HUES48 (cell line): ENCODE measurements around the gene GRM5.
"Not testable (repeated sequence)": the region's sequence is repeated elsewhere in the genome, so short reads cannot be mapped to it uniquely, and the experiment has no call there.

Source experiments
- H3K27ac ChIP-seq: one replicate; pipeline ENCODE4 v1.7.0; 2013; ENCODE audit warnings: low read depth, low read length, inconsistent platforms
- H3K27me3 ChIP-seq: 2 replicates; pipeline ENCODE4 v1.6.1; 2013; ENCODE audit warnings: mild to moderate bottlenecking, low read length; ENCODE audit not compliant: control insufficient read depth, insufficient read depth
- H3K36me3 ChIP-seq: 2 replicates; pipeline ENCODE4 v1.6.1; 2013; ENCODE audit warnings: low read length; ENCODE audit not compliant: control insufficient read depth, insufficient read depth
- H3K4me1 ChIP-seq: 2 replicates; pipeline ENCODE4 v1.6.1; 2013; ENCODE audit warnings: mild to moderate bottlenecking, low read length; ENCODE audit not compliant: control insufficient read depth, insufficient read depth
- H3K4me3 ChIP-seq: 2 replicates; pipeline ENCODE4 v1.5.1; 2013; ENCODE audit warnings: mild to moderate bottlenecking, low read depth, low read length
- H3K9ac ChIP-seq: 2 replicates; pipeline ENCODE4 v1.6.1; 2013; ENCODE audit warnings: mild to moderate bottlenecking, low read depth, low read length, moderate library complexity
- H3K9me3 ChIP-seq: 2 replicates; pipeline ENCODE4 v1.6.1; 2013; ENCODE audit warnings: low read length; ENCODE audit not compliant: control insufficient read depth, insufficient read depth

The GRM5 gene

GRCh38 chr11:88975441-88975840 is 90.3 kb downstream of the GRM5 start:
- not testable (repeated sequence) for H3K4me3 ChIP-seq, H3K9me3 ChIP-seq

DNA sequence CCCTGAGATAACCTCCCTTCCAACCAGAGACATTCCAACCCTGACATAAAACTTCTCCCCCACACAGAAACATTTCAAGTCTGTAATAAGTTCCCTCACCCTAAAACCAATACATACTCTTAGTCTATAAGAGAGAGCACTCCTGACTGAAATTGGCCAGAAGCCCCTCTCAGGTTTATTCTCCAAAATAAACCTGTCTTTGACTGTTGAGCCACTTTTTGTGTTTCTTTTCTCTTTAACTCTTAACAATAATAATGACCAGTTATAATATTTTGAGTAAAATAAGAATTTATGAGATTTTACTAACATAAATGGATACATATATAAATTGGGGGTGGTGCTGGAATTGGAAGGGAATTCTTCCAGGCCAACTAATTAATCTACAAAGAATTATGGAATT is 93.6 kb downstream of the GRM5 start:
- H3K4me1 ChIP-seq, result no peaks in the 10 kb centered on the region
- H3K9ac ChIP-seq, result no peak overlapping the region
- no peaks in the 10 kb centered on the region; the same call in 1 of the 2 replicates for H3K9me3 ChIP-seq
- H3K4me3 ChIP-seq, result no peak overlapping the region
- no peaks in the 10 kb centered on the region for H3K36me3 ChIP-seq
- H3K27ac ChIP-seq, result no peak overlapping the region
- H3K27me3 ChIP-seq, result no peaks in the 10 kb centered on the region

More at GRCh38 chr11:88975441-88975840, 90.3 kb downstream of the GRM5 start:
- H3K9ac ChIP-seq, H3K27me3 ChIP-seq, H3K36me3 ChIP-seq, H3K4me1 ChIP-seq, H3K27ac ChIP-seq: not testable (repeated sequence)

DNA sequence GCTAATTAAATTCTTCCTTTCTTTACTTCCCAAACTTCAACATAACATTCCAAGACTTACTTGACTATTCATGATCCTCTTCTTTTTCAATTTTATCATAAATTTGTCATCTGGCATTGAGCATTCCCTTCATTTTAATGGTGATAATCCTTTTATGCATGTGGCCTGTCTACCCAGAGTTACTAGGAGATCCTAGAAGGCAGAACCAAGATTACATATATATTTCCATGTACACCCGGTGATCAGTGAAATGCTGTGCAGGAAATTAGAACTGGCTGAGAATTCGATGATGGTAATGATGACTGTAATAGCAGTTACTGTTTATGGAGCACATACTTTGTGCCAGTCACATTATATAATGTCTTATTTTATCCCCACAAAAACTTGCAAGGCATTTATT is 104.2 kb downstream of the GRM5 start:
- not testable (repeated sequence) for H3K4me3 ChIP-seq, H3K9me3 ChIP-seq, H3K4me1 ChIP-seq, H3K27ac ChIP-seq, H3K36me3 ChIP-seq, H3K27me3 ChIP-seq, H3K9ac ChIP-seq

DNA sequence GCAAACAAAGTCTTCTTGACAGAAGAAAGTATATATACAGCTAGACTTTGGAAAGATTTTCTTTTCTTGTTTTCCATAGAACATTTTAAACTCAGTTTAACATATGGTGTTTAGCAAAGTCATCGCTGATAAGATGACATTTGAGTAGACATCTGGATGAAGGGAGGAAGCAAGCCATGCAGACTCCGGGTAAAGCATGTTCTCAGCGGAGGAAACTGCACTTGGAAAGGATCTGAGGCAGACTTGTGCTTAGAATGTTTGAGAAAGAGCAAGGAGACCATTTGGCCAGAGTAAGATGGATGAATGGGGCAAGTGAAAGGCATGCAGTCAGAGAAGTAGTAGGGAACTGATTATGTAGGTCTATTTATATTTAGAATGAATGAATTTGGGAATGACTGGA is 105.9 kb downstream of the GRM5 start:
- not testable (repeated sequence) for H3K36me3 ChIP-seq, H3K27me3 ChIP-seq, H3K9ac ChIP-seq, H3K4me3 ChIP-seq, H3K9me3 ChIP-seq, H3K4me1 ChIP-seq, H3K27ac ChIP-seq

- Histone ChIP-seq H3K4me3 (no peak overlapping the region), H3K27me3 (no peaks in the 10 kb centered on the region), H3K9me3 (no peaks in the 10 kb centered on the region), H3K4me1 (no peaks in the 10 kb centered on the region), H3K9ac (no peak overlapping the region), H3K27ac (no peak overlapping the region), H3K36me3 (no peaks in the 10 kb centered on the region)
These were observed 114.8 kb downstream of the GRM5 start for GRCh38 chr11:88950975-88951374.

- H3K27me3 ChIP-seq, H3K9ac ChIP-seq, H3K4me1 ChIP-seq, H3K27ac ChIP-seq, H3K36me3 ChIP-seq, H3K4me3 ChIP-seq, H3K9me3 ChIP-seq: not testable (repeated sequence)
These were observed 116.9 kb downstream of the GRM5 start for GRCh38 chr11:88948908-88949307.

GRCh38 chr11:88947843-88948572 is 117.8 kb downstream of the GRM5 start:
- H3K36me3 ChIP-seq, H3K9ac ChIP-seq, H3K27me3 ChIP-seq, H3K27ac ChIP-seq, H3K4me1 ChIP-seq, H3K4me3 ChIP-seq, H3K9me3 ChIP-seq: not testable (repeated sequence)

- not testable (repeated sequence) for H3K27me3 ChIP-seq, H3K4me1 ChIP-seq, H3K36me3 ChIP-seq, H3K9ac ChIP-seq, H3K4me3 ChIP-seq, H3K9me3 ChIP-seq, H3K27ac ChIP-seq
These were observed 136.1 kb downstream of the GRM5 start for GRCh38 chr11:88929665-88930064.

DNA sequence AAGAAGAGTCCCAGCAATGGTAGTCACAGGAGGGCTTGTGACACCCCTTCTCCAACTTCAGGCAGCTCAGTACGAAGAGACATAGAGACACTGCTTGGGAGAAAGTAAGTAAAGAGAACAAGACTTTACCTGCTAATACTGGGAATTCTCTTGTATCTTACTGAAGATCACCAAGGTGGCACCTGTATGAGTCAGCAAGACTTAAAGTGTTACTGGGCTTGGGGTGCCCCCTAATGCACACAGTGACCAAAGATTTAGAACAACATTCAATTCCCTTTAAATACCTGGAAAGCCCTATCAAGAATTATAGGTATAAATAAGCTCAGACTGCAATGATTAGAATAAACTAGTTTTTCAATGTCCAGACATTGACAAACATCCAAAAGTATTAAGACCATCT is 148.7 kb downstream of the GRM5 start:
- H3K27me3 ChIP-seq, H3K9ac ChIP-seq, H3K4me1 ChIP-seq, H3K9me3 ChIP-seq, H3K27ac ChIP-seq, H3K4me3 ChIP-seq, H3K36me3 ChIP-seq: not testable (repeated sequence)

DNA sequence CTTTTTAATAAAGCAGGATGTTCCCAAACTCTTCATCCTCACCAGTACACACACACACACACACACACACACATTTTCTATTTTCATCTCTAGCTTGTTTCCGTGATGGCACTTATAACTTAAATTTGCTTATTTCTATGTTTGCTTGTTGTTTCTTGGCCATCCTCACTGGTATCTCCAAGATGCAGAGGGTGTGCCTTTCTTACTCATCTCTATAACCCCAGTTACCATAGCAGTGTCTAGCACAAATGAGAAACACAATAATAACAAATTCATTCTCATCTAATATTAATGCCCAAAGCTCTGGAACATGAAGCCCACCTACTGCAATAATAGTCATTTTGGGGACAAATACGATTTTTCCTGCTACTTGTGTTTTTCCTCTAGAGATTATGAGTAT is 156.3 kb downstream of the GRM5 start:
- no peak overlapping the region for H3K4me3 ChIP-seq
- H3K27me3 ChIP-seq, result no peaks in the 10 kb centered on the region
- no peak overlapping the region for H3K9ac ChIP-seq
- no peaks in the 10 kb centered on the region for H3K9me3 ChIP-seq
- H3K4me1 ChIP-seq, result no peaks in the 10 kb centered on the region
- H3K36me3 ChIP-seq, result no peaks in the 10 kb centered on the region
- no peak overlapping the region for H3K27ac ChIP-seq

DNA sequence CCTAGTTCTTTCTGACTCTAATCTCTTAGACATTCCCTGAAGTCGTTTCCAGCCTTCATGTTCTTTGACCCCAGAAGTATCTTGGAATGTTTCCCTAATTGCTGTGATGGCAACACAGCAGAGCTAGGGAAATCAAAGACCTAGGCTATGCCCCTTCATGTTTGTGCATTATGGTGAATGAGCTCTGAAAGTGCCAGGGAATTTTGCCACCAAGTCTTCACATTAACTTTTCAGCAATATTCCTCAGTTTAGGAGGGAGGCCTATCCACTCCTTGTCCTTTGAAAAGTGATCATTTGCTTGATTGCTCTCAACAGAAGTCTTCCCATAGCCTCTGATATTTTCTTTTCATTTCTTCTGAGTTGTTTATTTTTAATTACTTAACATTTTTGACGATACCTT is 164.3 kb downstream of the GRM5 start:
- H3K27me3 ChIP-seq, H3K36me3 ChIP-seq, H3K27ac ChIP-seq, H3K4me3 ChIP-seq, H3K9ac ChIP-seq, H3K9me3 ChIP-seq, H3K4me1 ChIP-seq: not testable (repeated sequence)

DNA sequence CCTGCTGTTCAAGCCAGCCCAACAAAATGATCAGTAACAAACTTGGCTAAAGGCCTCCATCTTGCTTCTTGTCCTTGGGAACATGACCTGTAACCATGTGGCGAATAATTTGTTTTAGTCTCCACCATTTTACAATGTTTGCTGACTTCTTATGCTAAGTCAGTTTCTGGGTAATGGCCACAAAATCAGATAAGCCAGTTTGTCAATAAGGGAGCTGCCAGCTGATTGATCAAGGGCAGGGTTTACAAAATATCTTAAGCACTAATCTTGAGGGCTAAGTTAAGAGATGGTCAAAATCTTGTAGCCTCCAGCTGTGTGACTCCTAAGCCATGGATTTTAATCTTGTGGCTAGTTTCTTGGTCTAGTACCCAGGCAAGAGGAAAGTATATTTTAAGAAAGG is 176.9 kb downstream of the GRM5 start:
- not testable (repeated sequence) for H3K27ac ChIP-seq, H3K4me3 ChIP-seq, H3K9me3 ChIP-seq, H3K27me3 ChIP-seq, H3K4me1 ChIP-seq, H3K36me3 ChIP-seq, H3K9ac ChIP-seq
